ENCODE measurements around the gene CLBA1.

GRCh38 chr14:104969741-104970230, 15.8 kb upstream of the CLBA1 start:
- no peak for TF ChIP-seq CTCF (conservative IDR thresholded peaks at IDR 0.05; ENCODE audit: low read depth, low read length)
- no peak for TF ChIP-seq EZH2 (IDR thresholded peaks at IDR 0.05; ENCODE audit: borderline replicate concordance, low read depth, low read length, poor library complexity, severe bottlenecking)

All from A673 (cell line).